22Rv1 (cell line): Measurements from ENCODE around the gene BCR.

Experiments
- ZFX ChIP-seq: fragments of 450-650 bp; IDR thresholded peaks from 2 replicates; pipeline ENCODE4 v1.6.1; 2017; ENCODE audit warnings: antibody characterized with exemption, borderline replicate concordance
- TF ChIP-seq, protein P1 (sequence below): fragments of 450-650 bp; IDR thresholded peaks from 2 replicates; pipeline ENCODE4 v1.5.1; 2017; ENCODE audit warnings: mild to moderate bottlenecking

DNA sequence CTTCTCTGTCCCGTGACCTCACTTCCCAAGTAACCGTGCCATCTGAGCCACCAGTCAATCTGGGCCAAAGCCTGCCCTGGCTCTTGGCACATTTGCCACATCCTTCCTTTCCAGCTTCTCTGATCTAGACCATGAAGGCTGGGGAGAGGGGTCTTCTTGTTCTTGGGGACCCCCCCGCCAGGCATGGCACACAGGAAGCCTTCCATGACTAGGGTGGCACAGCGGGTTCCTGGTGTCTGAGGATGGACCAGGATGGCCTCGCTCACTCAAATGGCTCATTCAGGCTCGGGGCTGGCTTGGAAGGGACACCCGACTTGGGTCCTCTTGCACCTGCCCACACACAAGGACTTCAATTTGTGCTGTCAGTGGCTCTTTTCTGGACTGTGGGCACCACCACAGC, 121.3 kb downstream of the BCR start:
- TF ChIP-seq, protein P1, sequence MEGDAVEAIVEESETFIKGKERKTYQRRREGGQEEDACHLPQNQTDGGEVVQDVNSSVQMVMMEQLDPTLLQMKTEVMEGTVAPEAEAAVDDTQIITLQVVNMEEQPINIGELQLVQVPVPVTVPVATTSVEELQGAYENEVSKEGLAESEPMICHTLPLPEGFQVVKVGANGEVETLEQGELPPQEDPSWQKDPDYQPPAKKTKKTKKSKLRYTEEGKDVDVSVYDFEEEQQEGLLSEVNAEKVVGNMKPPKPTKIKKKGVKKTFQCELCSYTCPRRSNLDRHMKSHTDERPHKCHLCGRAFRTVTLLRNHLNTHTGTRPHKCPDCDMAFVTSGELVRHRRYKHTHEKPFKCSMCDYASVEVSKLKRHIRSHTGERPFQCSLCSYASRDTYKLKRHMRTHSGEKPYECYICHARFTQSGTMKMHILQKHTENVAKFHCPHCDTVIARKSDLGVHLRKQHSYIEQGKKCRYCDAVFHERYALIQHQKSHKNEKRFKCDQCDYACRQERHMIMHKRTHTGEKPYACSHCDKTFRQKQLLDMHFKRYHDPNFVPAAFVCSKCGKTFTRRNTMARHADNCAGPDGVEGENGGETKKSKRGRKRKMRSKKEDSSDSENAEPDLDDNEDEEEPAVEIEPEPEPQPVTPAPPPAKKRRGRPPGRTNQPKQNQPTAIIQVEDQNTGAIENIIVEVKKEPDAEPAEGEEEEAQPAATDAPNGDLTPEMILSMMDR, result no peak
- no peak for TF ChIP-seq ZFX
